Stimulated activated CD4-positive, alpha-beta T cell treated with anti-CD3 and anti-CD28 coated beads, Interleukin-1b, Interleukin-23, amount 100 ng/mL, for 24 hours (primary cell): ENCODE data around the gene TBX21.
"Not testable (repeated sequence)": the region's sequence is repeated elsewhere in the genome, so short reads cannot be mapped to it uniquely, and the experiment has no call there.

Experiments used
- DNase-seq, 4 experiments: peaks; one replicate each; pipeline ENCODE4 v3.0.0-alpha.2; 2020; ENCODE audit warnings: low read depth in 4 of 4, low spot score in 1 of 4

Gene TBX21

DNA sequence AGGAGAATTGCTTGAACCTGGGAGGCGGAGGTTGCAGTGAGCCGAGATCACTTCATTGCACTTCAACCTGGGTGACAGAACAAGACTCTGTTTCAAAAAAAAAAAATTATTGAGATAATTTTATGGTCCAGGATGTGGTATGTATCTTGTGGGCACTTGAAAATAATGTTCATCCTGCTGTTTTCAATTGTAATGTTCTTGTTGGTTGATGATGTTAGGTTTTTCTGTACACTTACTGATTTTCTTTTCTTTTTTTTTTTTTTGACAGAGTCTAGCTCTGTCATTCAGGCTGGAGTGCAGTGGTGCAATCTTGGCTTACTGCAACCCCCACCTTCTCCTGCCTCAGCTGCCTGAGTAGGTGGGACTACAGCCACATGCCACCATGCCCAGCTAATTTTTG is 29.7 kb downstream of the TBX21 start:
- no peak for DNase-seq

DNA sequence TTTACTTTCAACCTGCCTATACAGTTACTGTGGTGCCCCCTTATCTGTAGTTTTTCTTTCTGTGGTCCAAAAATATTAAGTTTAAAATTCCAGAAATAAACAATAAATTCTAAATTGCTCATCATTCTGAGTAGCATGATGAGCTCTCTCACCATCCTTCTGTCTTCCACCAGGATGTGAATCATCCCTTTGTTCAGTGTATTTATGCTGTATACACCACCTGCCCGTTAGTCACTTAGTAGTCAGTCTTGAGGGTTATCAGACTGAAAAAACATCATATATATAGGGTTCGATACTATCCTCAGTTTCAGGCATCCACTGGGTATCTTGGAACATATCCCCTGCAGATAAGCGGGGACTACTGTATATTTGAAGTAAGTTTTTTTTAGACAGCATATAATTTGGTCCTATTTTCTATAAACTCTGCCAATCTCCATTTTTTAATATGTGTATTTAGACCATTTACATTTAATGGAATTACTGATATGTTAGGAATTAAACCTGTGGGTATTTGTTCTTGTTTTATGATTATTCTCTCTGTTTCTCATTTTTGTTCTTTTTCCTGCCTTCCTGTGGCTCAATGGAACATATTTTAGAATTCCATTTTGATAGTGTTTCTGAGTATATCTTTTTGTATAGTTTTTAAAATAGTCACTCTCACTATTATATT is 31.0 kb downstream of the TBX21 start:
- no peak for DNase-seq

- not testable (repeated sequence) for DNase-seq
Observed at GRCh38 chr17:47773649-47774048, 40.6 kb downstream of the TBX21 start.

DNA sequence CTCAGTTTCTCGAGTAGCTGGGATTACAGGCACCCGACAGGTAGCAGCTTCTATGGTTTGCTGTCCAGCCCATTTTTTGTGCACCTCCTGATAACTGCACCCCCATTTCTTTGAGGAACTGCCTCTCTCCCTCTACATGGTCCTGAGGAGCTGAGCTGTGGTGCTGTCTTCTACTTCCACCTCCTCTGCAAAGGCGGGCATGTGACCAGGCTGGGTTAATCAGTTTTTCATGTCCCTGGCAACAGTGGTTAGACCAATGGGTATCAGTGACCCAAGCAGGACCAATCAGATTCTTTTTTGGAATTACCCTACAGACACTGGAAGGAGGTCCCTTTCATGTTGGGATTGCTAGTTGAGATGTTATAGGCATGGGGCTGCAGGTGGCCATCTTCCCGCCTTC is 41.3 kb downstream of the TBX21 start:
- DNase-seq = no peak

- DNase-seq = no peak
Observed at GRCh38 chr17:47774987-47775580, 42.0 kb downstream of the TBX21 start.

GRCh38 chr17:47776330-47777197 is 43.5 kb downstream of the TBX21 start:
- DNase-seq = peak in 2 of 4 experiments; percentile 10 to 15

GRCh38 chr17:47778184-47778635 is 45.2 kb downstream of the TBX21 start:
- no peak for DNase-seq

- DNase-seq = no peak
Observed at GRCh38 chr17:47781397-47781796, 48.4 kb downstream of the TBX21 start.

DNA sequence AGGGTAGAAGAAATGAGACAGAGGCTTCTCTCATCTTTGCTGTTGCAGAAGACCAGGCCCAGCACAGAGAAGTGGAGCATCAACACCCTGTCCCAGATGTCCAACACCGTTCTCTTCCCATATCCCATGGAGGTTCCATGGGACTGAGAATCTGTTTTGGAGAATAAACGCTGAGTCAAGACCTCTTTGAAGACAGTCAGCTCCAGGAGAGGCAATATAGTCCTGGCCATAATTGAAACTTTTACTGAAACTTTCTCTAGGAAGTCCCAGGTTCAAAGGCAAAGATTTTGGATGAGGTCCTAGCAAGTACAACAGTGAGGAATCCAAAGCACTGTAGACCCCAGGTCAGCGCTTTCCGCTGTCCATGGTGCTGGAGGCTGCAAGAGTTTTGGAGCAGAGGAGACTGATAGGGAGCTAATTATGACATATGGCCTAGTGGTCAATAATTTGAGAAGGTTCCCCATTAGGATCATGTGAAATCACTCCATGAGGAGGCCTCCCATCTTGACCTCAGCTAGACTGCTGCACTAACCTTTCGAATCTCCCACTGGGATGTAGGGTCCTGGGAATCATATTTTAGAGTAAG is 52.6 kb downstream of the TBX21 start:
- DNase-seq = no peak

DNA sequence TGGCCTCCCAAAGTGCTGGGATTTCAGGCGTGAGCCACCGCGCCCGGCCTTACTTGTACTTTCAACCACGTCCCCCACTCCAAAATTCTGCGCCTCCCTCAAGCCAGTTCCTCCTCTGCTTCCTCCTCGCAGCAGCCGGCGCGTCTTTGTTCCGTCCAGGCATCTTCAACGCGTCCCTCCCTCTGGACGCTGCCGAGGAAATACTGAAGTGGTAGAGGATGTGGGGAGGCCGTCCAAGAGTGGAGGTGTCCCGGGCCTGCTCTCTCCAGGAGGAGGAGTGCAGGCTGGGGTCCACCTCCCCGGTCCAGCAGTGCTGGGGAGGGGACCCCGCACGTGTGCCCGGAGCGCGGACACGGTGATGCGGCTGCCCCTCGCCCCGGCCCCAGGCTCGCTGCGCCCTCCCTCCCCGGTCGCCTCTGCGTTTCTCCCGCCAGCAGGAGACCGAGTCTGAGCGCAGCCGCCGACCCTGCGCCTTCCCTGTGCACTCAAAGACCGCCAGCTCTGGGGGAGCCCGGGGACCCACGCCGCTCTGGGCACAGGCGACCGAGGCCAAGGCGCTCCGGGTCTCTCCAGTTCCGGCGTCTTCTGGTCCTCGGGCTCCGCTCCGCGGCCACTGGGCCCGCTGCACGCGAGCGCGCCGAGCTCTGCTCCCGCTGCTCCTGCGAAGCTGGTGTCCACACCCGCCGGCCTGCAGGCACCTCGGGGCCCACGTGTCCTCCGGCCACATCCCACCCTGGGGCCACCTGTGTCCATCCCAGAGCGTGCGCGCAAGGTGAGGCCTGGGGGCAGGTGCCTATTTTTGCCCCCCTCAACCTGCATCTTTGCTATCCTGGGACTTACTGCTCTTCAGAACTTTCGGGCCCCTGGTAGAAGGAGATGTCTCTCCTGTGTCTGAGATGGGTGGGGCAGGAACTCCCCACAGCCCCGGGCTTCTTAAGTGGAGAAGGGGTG is 56.9 kb downstream of the TBX21 start:
- peak; percentile 23 to 48 (median 34) for DNase-seq

DNA sequence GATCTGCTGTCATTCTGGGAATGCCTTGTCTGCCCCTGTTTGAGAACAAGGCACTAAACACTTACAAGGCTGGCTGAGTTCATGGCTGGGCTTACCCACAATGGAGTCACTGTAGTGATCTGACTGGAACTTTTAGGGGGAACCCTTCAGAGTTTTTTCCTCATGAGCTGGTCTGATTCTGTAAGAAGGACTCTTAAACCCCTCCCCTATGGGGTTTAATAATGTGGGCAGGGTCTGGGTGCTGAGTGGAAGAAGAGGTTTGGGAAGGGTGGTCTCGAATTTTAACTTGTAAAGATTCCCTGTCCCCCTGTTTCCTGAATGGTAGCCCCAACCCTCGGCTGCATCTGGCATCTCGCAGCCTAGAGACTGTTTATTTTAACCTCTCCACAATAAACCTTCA is 58.0 kb downstream of the TBX21 start:
- no peak for DNase-seq

DNA sequence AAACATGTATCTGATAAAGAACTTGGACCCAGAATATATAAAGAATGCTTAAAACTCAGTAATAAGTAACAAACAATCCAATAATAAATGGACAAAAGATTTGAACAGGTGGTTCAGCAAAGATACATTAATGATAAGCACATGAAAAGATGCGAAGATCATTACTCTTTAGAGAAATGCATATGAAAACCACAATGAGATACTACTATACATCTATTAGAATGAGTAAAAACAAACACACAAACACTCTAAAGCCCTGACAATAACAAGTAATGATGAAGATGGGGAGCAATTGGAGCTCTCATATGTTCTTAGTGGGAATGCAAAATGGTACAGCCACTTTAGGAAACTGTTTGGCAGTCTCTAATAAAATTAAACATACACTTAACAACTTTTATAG is 59.4 kb downstream of the TBX21 start:
- no peak for DNase-seq

DNA sequence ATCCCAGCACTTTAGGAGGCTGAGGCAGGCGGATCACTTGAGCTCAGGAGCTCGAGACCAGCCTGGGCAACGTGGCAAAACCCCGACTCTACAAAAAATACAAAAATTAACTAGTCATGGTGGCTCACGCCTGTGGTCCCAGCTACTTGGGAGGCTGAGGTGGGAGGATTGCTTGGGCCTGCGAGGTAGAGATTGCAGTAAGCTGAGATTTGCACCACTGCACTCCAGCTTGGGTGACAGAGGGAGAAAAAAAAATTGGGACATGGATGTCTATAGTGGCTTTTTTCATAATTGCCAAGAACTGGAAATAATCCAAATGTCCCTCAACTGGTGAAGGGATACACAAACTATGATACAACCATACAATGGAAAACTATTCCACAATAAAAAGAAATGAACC is 59.9 kb downstream of the TBX21 start:
- no peak for DNase-seq
